Epithelial cell of esophagus (primary cell): ENCODE results near the gene ALKBH6.
A peak's percentile ranks its signal among the peaks of the same experiment; 100 is the strongest.

Experiments
- DNase-seq: peaks from one replicate; pipeline ENCODE4 v3.0.0; 2010; ENCODE audit warnings: low read depth
- H3K4me3 ChIP-seq: 2 replicates; pipeline ENCODE4 v1.5.1; 2011; ENCODE audit warnings: mild to moderate bottlenecking, low read length, control low read depth
- CTCF ChIP-seq: IDR thresholded peaks from 2 replicates; pipeline ENCODE4 v1.5.1; 2011; ENCODE audit warnings: low read depth, mild to moderate bottlenecking, low read length, control low read depth, inconsistent platforms; ENCODE audit not compliant: insufficient read depth; ENCODE audit errors: missing control alignments

The ALKBH6 gene

DNA sequence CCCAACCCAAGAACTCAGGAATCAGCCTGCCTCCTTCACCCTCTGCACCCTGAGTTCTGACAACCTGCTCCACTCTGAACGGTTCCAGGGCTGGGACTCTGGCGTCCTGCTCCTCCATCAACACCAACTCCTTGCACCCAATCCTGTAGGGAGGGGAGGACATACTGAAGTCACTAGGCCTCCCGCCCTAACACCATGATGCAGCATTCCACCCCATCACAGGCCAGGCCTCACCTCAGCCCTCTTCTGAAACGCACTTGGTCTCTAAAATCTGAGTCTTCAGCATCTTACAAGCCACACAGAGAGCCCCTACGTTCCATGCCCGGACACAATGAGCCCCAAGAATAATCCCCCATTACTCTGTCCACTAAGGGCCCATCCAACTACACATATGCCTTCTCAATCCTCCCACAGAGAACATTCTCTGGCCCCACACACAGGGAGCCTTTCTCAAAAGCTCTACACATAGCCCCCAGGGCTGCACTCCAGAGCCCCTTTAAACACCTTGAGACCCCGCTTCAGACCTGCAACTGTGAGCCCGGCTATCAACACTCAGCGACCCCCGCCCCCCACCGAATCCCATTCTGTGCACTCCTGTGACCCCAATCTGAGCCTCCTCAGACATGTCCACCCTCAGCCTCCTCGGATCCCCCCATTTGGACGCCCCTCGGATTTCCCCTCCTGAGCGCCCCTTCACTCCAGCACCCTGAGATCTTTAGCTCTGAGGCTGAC, 567 bp downstream of the ALKBH6 start:
- DNase-seq, result no peak

GRCh38 chr19:36010402-36010801, 3.6 kb downstream of the ALKBH6 start:
- DNase-seq, result no peak
- TF ChIP-seq CTCF, result no peak
- no peak overlapping the region for H3K4me3 ChIP-seq

More for the DNA sequence above, 567 bp downstream of the ALKBH6 start:
- TF ChIP-seq CTCF, result no peak
- peak overlapping the region; percentile 84 for H3K4me3 ChIP-seq

GRCh38 chr19:36009633-36010379, 4.2 kb downstream of the ALKBH6 start:
- peak overlapping the region; percentile 56 for H3K4me3 ChIP-seq
- no peak for TF ChIP-seq CTCF
- DNase-seq, result no peak

GRCh38 chr19:36009220-36009619, 4.8 kb downstream of the ALKBH6 start:
- H3K4me3 ChIP-seq, result peak overlapping the region; percentile 56
- TF ChIP-seq CTCF, result no peak
- peak; percentile 72 for DNase-seq

DNA sequence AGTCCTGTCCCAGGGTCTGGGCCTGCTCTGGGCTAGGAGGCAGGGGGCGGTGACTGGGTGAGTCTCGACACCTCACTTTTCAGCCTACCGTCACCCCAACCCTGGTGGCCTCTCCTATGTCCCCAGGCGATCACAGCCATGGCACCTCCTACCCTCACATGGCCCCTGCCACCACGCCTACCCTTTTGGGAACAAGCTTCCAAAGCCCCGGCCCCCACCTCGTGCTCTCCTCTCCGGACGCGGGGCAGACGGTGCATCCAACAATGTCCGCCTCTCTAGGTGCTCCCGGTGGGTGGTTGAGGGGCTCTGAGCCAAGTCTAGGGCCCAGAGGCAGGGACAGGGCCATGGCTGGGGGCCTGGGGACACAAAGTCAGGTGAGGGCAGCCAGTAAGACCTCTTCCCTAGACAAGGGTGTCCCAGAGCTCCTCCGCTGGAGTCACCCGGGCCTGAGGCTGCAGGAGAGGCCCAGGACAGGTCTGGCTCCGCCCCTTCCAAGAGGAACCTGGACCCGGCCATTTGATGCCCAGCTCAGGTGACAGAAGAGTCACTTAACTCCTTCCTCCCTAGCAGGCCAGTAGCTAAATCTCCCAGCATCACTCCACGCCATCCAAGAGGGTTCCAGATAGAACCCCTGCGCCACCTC, 5.6 kb downstream of the ALKBH6 start, which contains the start of gene SYNE4:
TSS of gene SYNE4 (minus strand) at position 478 of the 643 bp plus-strand sequence. CDS start at position 346, 132 bp downstream.
- TF ChIP-seq CTCF, result no peak
- peak; percentile 41 for DNase-seq
- peak within 1 kb of the TSS; percentile 56 for H3K4me3 ChIP-seq

DNA sequence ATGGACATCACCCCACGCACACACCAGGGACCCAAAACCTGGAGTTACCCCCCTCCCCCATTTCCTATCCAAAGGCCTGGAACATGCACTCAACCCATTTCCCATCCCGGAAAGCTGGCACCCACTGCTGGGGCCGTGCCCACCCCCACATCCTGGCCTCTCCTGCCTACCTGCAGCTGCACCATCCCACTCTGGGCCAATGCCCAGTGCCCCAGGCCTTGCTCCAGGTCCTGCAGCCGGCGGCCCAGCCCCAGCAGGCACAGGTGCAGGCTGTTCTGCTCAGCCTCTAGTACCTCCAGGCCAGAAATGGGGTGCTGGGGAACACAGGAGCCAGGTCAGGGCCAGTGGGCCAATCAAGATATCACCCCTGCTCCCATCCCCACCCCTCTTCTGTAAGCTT, 7.1 kb downstream of the ALKBH6 start:
- H3K4me3 ChIP-seq, result no peak overlapping the region
- no peak for DNase-seq
- TF ChIP-seq CTCF, result no peak
